RWPE1 (cell line): Measurements from ENCODE around the gene TAGLN2.
A peak's percentile ranks its signal among the peaks of the same experiment; 100 is the strongest.

Experiments
- CTCF ChIA-PET: fragments of 350-600 bp; sonication (Branson Sonifier 250); formaldehyde crosslinking; extraction: SDS; loops from one replicate; lab custom pipeline; 2021; lab: Yijun Ruan, JAX
- POLR2A ChIA-PET: fragments of 400-600 bp; formaldehyde crosslinking; extraction: SDS; loops from one replicate; lab custom pipeline; 2020; ENCODE audit warnings: antibody characterized with exemption; ENCODE audit not compliant: low non-redundant PET; lab: Yijun Ruan, JAX
- DNase-seq: peaks from one replicate; pipeline ENCODE4 v3.0.0; 2012; ENCODE audit warnings: low spot score
- H3K27ac ChIP-seq: fragments of 450-650 bp; 2 replicates; pipeline ENCODE4 v1.5.1; 2017
- TF ChIP-seq, protein P1 (sequence below): fragments of 450-650 bp; conservative IDR thresholded peaks from 2 replicates; pipeline ENCODE4 v1.5.1; 2017; ENCODE audit warnings: low read depth, mild to moderate bottlenecking

The TAGLN2 gene

DNA sequence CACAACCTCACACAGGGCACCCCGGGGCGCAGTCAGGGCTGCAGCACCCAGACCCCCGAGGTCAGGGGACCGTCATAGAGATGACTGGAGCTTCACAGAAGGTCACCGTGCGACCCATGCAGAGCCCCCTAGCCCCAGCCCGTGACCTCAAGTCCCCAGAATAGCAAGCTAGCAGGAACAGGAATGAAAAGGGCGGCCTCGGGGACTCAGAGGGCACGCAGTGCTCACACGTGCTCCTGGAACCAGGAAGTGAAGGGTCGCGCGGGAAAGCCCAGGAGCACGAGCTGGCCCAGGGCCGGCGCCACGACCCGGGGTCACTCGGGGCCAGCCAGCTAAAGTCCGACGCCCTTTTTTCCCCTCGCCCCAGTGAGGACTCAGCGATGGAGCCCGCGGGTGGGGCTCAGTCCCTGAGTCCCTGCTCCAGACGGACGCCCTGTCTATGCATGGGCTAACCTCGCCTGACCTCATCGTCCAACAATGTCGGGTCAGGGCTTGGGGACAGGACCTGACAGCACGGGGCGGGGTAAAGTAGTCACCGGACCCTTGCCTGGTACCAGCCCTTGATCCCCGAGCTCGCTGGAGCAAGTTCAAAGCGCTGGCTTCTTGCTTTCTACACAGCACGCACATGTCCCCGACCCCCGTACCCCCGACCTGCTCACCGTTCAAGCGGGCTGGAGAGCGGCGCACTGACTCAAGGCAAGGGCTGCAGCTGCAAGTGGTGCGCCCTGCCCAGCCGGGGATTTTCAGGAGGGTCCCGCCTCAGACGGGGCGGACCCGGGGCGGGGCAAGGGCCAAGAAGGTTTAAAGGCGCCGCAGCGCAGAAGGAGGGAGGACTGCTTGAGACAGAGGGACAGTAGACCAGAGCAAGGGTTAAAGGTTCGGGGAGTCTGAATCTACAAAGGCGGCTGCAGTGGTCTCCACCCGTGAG is at the start of gene TAGLN2:
TSS of gene TAGLN2 (minus strand) at position 717 of the 928 bp plus-strand sequence. CDS start 4,998 bp downstream, outside the sequence.
- CTCF ChIA-PET, result interaction anchor here (0.6 to 2.7 kb wide), 5 partner anchors 11 to 86 kb away, joined by 3 to 8 read pairs (median 3); no protein-coding TSS in a partner anchor

DNA sequence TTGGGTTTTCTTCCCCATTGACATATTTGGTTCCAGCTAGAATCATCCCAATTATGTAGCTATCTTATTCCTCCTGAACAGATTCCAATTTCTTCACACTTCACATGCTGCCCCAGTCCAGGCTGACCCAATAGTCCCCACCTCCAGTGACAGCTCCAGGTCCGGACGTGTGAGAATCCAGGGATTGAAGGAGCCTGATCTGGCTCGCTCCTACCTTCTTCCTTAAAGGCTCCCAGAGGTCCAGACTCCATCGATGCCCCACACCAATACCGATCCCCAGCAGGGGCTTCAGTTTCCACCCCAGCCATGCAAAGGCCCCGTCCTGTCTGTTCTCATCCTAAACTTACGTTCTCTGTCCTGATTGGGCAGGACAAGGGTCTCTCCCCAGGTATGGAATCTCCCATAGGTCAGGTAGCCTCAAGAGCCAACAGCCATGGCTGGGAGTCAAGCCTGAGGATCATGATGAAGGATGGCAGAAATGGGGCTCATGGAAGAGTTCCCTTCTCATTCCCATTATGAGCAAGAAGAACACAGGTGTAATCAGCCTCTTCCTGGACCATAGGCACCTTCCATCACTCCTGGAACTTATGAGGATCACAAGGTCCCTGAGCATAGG is 49.2 kb upstream of the TAGLN2 start:
- H3K27ac ChIP-seq, result no peak overlapping the region
- DNase-seq, result no peak
- TF ChIP-seq, protein P1, sequence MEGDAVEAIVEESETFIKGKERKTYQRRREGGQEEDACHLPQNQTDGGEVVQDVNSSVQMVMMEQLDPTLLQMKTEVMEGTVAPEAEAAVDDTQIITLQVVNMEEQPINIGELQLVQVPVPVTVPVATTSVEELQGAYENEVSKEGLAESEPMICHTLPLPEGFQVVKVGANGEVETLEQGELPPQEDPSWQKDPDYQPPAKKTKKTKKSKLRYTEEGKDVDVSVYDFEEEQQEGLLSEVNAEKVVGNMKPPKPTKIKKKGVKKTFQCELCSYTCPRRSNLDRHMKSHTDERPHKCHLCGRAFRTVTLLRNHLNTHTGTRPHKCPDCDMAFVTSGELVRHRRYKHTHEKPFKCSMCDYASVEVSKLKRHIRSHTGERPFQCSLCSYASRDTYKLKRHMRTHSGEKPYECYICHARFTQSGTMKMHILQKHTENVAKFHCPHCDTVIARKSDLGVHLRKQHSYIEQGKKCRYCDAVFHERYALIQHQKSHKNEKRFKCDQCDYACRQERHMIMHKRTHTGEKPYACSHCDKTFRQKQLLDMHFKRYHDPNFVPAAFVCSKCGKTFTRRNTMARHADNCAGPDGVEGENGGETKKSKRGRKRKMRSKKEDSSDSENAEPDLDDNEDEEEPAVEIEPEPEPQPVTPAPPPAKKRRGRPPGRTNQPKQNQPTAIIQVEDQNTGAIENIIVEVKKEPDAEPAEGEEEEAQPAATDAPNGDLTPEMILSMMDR, result no peak
- POLR2A ChIA-PET, result no interaction called here
- CTCF ChIA-PET, result interaction anchor here (0.6 kb wide), 1 partner anchor 62 kb away, joined by 4 read pairs; no protein-coding TSS in a partner anchor

More for the DNA sequence above, at the start of gene TAGLN2:
- H3K27ac ChIP-seq, result peak within 1 kb of the TSS; percentile 99
- TF ChIP-seq, protein P1, result no peak
- peak; percentile 93 for DNase-seq
- POLR2A ChIA-PET, result interaction anchor here (0.6 to 1.7 kb wide), 3 partner anchors 10 to 21 kb away, joined by 3 to 5 read pairs (median 3); no protein-coding TSS in a partner anchor

DNA sequence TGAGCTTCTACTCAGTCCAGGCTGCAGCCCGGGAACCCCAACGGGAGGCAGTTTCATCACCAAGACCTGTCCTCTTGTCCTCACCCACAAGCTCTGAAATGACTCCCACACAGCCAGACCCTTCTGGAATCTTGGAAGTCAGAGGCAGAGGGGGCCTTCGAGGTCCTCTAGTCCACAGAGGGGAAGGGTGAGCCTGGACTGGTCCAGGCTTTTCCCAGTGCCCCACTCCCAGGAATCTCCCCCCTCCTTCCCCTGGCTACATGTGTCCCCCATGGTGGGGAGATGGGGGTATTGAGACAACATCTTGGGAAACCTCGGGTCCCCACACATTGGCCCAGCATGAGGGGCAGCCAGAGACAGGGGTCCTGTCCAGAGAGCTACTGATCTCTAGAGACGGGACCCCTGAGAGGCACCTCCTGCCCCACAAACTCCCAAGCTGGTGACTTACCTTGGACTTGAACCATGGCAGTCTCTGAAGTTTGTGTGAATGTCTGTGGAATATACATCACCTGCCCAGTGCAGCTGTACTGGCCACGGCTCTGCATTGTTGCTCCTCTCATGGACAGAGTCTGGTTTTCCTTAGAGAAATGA is 48.1 kb upstream of the TAGLN2 start:
- H3K27ac ChIP-seq, result no peak overlapping the region
- DNase-seq, result no peak
- POLR2A ChIA-PET, result no interaction called here
- CTCF ChIA-PET, result interaction anchor here (0.6 kb wide), 1 partner anchor 61 kb away, joined by 4 read pairs; no protein-coding TSS in a partner anchor
- TF ChIP-seq, protein P1, result no peak

DNA sequence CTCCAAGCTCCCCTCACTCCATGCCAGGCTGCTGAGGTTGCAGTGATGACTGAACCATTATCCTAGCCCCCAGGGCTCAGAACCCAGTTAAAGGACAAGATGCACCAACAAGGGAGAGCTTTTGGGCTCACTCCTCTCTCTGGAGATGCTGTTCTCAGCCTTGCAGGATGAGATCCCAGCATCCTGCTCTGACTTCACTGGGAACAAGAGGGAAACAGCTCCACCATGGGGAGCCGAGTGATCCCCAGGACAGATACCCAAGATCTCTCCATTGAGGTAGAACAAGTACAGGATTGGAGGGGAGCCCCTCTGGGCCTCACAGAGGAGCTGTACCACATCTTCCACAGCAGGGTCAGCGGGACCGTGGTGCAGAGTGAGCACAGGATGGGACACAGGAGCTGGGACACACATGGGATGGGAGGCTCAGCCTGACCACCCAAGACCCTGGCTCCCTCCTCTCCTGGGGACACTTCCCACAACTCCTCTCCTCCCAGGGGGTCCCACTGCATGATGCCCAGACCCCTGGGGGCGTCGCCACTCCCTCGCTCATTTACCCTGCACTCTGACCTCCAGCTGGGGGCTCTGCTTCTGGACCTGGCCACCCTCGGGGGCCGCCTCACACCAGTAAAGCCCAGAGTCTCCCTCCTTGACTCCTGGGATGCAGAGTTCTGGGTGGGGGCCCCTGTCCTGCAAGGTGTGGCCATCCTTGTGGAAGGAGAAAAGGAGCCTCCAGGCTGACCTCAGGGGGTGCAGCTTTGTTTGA is 47.3 kb upstream of the TAGLN2 start:
- ChIA-PET CTCF (interaction anchor here (1.1 kb wide), 1 partner anchor 33 kb away, joined by 4 read pairs; no protein-coding TSS in a partner anchor), POLR2A (no interaction called here)
- 0 out of 2 replicates have a peak overlapping the region, but pooled peaks have one; percentile 5 for H3K27ac ChIP-seq
- DNase-seq, result no peak
- TF ChIP-seq, protein P1, result no peak

DNA sequence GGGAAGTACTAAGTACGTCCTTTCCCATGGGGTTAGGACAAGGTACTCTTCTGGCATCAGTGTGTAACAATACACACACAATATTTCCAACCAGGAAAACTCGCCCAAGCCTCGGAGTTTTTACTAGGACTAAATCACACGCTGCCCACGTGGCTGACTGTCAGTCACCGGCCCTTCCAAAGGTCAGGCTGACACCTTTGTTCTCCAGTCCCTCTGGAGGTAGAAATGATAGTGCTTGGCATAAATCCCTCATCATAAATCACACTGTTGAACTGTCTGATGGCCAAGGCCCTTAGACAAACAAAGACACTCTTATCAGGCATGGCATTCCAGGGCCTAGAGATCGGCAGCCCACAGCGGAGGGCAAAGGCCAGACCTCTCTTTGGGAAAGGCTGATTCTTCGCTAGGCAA is 45.6 kb upstream of the TAGLN2 start:
- ChIA-PET POLR2A (no interaction called here), CTCF (interaction anchor here (0.9 kb wide), 1 partner anchor 25 kb away, joined by 4 read pairs; no protein-coding TSS in a partner anchor)
- no peak for DNase-seq
- no peak overlapping the region for H3K27ac ChIP-seq
- TF ChIP-seq, protein P1, result no peak
